Measurements from ENCODE around the gene ERCC3. TPM values are rescaled to one million over a fixed set of nuclear protein-coding genes. Genes with fewer than 3 reads are reported as not detected.
A peak's percentile ranks its signal among the peaks of the same experiment; 100 is the strongest.

ERCC3 gene
- total and polyA plus RNA-seq, 12 donors, result 15.8 to 27.4 (median 22.8) TPM

DNA sequence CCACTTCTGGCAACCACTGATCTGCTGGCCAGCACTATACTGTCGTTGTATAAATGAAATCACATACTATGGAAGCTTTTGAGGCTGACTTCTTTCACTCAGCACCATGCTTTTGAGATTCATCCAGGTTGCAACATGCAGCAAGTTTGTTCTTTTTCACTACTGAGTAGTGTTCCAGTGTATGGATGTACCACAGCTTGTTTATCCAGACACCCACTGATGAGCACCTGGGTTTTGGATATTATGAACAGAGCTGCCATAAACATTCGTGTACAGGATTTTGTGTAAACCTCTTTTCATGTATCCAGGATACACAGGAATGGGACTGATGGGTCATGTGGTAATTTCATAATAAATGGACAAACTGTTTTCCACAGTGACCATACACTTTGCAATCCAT is 10.7 kb downstream of the ERCC3 start:
- H3K4me1 ChIP-seq, result peaks cover 0 to 15% (median 0%) of the 10 kb centered on the region in 9 donors

GRCh38 chr2:127280693-127281092 is 13.3 kb downstream of the ERCC3 start:
- no peak overlapping the region for H3K27ac ChIP-seq
- peaks cover 0 to 15% (median 0%) of the 10 kb centered on the region in 9 donors for H3K4me1 ChIP-seq
- ATAC-seq, result no peak
- 94% methylated on average over 2 of the region's 2 CpGs for WGBS, 2 donors
- no peak overlapping the region for H3K4me3 ChIP-seq
- no peaks in the 10 kb centered on the region for H3K27me3 ChIP-seq
- intact Hi-C loops (cut with DNase I), result no loop called here
- H3K9me3 ChIP-seq, result peaks cover 0 to 6% (median 0%) of the 10 kb centered on the region in 11 donors
- TF ChIP-seq, protein P1, sequence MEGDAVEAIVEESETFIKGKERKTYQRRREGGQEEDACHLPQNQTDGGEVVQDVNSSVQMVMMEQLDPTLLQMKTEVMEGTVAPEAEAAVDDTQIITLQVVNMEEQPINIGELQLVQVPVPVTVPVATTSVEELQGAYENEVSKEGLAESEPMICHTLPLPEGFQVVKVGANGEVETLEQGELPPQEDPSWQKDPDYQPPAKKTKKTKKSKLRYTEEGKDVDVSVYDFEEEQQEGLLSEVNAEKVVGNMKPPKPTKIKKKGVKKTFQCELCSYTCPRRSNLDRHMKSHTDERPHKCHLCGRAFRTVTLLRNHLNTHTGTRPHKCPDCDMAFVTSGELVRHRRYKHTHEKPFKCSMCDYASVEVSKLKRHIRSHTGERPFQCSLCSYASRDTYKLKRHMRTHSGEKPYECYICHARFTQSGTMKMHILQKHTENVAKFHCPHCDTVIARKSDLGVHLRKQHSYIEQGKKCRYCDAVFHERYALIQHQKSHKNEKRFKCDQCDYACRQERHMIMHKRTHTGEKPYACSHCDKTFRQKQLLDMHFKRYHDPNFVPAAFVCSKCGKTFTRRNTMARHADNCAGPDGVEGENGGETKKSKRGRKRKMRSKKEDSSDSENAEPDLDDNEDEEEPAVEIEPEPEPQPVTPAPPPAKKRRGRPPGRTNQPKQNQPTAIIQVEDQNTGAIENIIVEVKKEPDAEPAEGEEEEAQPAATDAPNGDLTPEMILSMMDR (IDR thresholded peaks at IDR 0.05), result no peak
- peaks cover 0 to 100% (median 72%) of the 10 kb centered on the region in 9 donors for H3K36me3 ChIP-seq
- no peak for DNase-seq

More for the DNA sequence above, 10.7 kb downstream of the ERCC3 start:
- intact Hi-C loops (cut with DNase I), result no loop called here
- Histone ChIP-seq H3K9me3 (peaks cover 0 to 6% (median 0%) of the 10 kb centered on the region in 11 donors), H3K36me3 (peaks cover 0 to 100% (median 87%) of the 10 kb centered on the region in 9 donors), H3K27ac (no peak overlapping the region), H3K4me3 (no peak overlapping the region), H3K27me3 (no peaks in the 10 kb centered on the region)
- TF ChIP-seq, protein P1 (IDR thresholded peaks at IDR 0.05), result no peak
- WGBS, 2 donors, result 96 to 100% methylated on average over 2 of the region's 2 CpGs
- DNase-seq (no peak), ATAC-seq (no peak)

DNA sequence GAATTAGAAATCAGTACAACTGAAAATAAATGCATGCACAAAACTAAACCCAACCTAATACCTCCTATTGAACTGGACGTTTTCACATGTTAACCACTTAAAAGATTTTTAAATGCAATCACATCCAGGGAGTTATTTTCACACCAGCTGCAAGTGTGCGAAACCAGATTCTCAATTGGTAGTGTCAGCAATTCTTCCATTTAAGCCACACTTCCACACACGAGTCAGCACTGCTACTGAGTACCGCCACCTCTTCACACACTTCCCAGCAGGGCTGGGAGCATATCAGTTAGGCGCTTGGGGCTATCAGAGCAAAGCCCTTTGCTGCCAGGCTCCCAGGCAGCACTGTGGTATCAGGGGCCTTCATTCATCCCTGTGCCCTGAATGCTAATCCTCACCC is 14.2 kb downstream of the ERCC3 start:
- ATAC-seq, result peak in 1 of 8 donors; percentile 34
- 74 to 79% methylated on average over 5 of the region's 5 CpGs for WGBS, 2 donors
- intact Hi-C loops (cut with DNase I), result no loop called here

GRCh38 chr2:127278959-127279358 is 15.0 kb downstream of the ERCC3 start:
- H3K36me3 ChIP-seq, result peaks cover 0 to 100% (median 64%) of the 10 kb centered on the region in 9 donors
- H3K4me1 ChIP-seq, result peaks cover 0 to 15% (median 0%) of the 10 kb centered on the region in 9 donors
- WGBS, 2 donors, result 87 to 93% methylated on average over 3 of the region's 3 CpGs
- ATAC-seq, result peak in 1 of 8 donors; percentile 34
- TF ChIP-seq, protein P1 (IDR thresholded peaks at IDR 0.05), result no peak
- peaks cover 0 to 6% (median 0%) of the 10 kb centered on the region in 11 donors for H3K9me3 ChIP-seq
- peak overlapping the region in 1 of 10 donors; percentile 63 for H3K27ac ChIP-seq
- no peak overlapping the region for H3K4me3 ChIP-seq
- intact Hi-C loops (cut with DNase I), result no loop called here
- no peaks in the 10 kb centered on the region for H3K27me3 ChIP-seq
- DNase-seq, result no peak

More for the DNA sequence above, 14.2 kb downstream of the ERCC3 start:
- DNase-seq, result no peak
- Histone ChIP-seq H3K36me3 (peaks cover 0 to 100% (median 66%) of the 10 kb centered on the region in 9 donors), H3K27ac (peak overlapping the region in 1 of 10 donors; percentile 55), H3K27me3 (no peaks in the 10 kb centered on the region), H3K4me1 (peaks cover 0 to 15% (median 0%) of the 10 kb centered on the region in 9 donors), H3K4me3 (no peak overlapping the region), H3K9me3 (peaks cover 0 to 6% (median 0%) of the 10 kb centered on the region in 11 donors)
- TF ChIP-seq, protein P1 (IDR thresholded peaks at IDR 0.05), result no peak

Measured in heart right ventricle (tissue), 16 donors.